PC-9 (cell line): ENCODE data around the gene ACOXL.

Experiments used
- EZH2 ChIP-seq: fragments of 200-600 bp; sonication (generic); IDR thresholded peaks from 2 replicates; pipeline ENCODE4 v1.8.0; 2017; ENCODE audit warnings: antibody characterized with exemption, low read depth
- TF ChIP-seq, protein P1 (sequence below): fragments of 200-600 bp; sonication (generic); conservative IDR thresholded peaks from 2 replicates; pipeline ENCODE4 v1.6.1; 2017; ENCODE audit warnings: mixed run types, antibody characterized with exemption, mild to moderate bottlenecking, moderate library complexity

DNA sequence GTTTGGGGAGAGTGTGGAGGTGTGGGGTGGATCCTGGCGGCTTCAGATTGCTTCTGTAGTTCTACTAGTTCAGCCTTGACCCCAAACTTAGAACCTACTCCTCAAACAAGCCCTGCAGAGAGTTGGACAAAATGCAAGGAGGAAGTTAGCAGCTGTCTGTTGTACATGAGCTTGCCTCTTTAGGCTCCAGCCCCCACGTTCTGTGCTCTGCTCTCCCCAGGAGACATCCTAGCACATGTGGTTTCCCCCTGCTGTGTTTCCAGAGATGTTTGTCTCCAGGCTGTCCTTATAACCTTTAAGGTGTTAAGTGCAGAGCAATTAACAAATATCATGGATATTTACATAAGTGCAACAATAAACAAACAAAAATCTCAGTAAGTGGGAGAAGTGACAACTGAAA is 111.1 kb downstream of the ACOXL start:
- TF ChIP-seq, protein P1, sequence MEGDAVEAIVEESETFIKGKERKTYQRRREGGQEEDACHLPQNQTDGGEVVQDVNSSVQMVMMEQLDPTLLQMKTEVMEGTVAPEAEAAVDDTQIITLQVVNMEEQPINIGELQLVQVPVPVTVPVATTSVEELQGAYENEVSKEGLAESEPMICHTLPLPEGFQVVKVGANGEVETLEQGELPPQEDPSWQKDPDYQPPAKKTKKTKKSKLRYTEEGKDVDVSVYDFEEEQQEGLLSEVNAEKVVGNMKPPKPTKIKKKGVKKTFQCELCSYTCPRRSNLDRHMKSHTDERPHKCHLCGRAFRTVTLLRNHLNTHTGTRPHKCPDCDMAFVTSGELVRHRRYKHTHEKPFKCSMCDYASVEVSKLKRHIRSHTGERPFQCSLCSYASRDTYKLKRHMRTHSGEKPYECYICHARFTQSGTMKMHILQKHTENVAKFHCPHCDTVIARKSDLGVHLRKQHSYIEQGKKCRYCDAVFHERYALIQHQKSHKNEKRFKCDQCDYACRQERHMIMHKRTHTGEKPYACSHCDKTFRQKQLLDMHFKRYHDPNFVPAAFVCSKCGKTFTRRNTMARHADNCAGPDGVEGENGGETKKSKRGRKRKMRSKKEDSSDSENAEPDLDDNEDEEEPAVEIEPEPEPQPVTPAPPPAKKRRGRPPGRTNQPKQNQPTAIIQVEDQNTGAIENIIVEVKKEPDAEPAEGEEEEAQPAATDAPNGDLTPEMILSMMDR: no peak
- TF ChIP-seq EZH2: no peak
